HL-60/S4 (cell line): ENCODE results near the gene CMSS1.
"Not testable (repeated sequence)": the region's sequence is repeated elsewhere in the genome, so short reads cannot be mapped to it uniquely, and the experiment has no call there.

Source experiments
- in situ Hi-C: fragments of 300-500 bp; cut with MboI; formaldehyde crosslinking; loops from 2 replicates; pipeline ENCODE4 v1.14.3; 2022; ENCODE audit warnings: low sequenced_read_pairs

The CMSS1 gene

DNA sequence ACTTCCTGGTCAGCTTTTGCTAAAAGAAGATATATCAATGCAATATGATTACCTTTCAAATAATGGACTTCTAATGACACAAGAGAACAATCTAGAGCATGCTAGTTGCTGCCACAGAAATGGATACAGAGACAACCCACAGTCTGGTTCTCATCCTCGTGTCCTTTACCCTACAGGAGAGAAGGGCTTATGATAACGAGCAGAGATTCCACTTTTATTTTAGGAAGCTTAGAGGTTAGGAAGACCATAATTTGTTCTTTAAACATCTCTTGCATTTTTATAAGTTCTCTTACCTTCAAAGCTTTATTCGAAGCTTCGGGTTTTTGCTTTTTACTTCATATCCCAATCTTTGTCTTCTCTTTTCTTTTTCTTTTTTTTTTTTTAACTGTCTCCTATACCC is 257.5 kb downstream of the CMSS1 start:
- in situ Hi-C loops, result loop anchor here (10.0 kb wide), 1 partner anchor 230 kb away; no protein-coding TSS in a partner anchor

- in situ Hi-C loops, result loop anchor here (10.0 kb wide), 1 partner anchor 231 kb away; no protein-coding TSS in a partner anchor
Observed at GRCh38 chr3:100075851-100076730, 258.4 kb downstream of the CMSS1 start.

DNA sequence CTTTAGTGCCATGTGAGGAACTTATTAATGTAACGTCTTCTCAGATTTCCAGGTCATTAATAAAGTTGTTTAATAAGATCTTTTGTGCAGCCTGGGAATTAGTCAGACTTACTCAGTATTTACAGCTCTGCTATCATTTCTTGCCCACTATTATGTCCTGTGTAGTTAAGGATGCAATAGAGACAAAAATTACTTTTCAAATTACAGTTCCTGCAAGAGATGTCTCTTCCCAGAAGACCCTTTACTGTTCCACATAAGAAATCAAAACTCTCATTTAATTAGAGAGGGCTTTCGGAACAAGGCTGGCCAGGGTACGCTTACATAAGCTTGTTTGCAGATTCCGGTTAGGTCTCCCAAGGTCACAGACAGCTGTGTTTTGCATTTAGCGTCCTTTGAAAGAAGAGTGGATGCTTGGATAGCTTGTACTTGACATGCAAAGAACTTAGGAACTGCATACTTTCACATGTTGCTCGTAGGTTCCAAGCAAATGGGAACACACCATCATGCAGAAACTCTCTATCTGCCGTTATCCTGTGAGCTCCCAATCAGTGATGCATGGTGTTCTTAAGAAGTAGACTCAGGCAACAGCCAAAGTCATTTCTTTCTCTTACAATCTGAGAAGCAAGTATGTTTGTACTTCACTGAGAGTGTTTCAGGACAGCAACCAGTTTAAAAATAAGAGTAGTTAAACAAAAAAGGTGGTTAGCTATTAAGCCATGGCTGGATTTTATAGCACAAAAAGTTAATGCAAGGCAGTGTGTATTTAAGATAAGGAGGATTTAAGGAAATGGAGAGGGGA is 259.3 kb downstream of the CMSS1 start:
- in situ Hi-C loops, result loop anchor here (10.0 kb wide), 1 partner anchor 232 kb away; no protein-coding TSS in a partner anchor

- in situ Hi-C loops, result loop anchor here (10.0 kb wide), 1 partner anchor 235 kb away; no protein-coding TSS in a partner anchor
Observed at GRCh38 chr3:100079328-100079727, 261.7 kb downstream of the CMSS1 start.

GRCh38 chr3:100080573-100080972 is 262.9 kb downstream of the CMSS1 start:
- in situ Hi-C loops, result no loop called here

DNA sequence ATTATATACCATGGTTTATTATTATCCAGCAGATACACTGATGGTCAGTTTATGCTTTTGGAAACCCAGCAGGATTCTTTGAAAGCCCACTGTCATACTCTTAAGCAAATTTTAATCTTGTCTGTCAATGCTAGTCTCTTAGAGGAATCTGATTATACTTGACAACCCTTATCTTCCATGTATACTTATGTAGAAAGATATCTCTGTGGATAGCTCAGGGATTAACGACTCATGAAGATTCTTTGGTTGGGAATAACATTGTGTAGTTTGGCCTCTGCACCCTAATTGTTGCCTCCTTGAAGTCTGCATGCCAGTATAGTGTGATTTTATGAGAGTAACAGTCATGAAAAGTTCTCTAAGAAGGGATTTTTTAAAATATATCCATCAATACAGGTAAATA is 263.6 kb downstream of the CMSS1 start:
- in situ Hi-C loops, result no loop called here

- in situ Hi-C loops, result no loop called here
Observed at GRCh38 chr3:100081986-100082692, 264.5 kb downstream of the CMSS1 start.

- in situ Hi-C loops, result no loop called here
Observed at GRCh38 chr3:100082714-100083113, 265.1 kb downstream of the CMSS1 start.

DNA sequence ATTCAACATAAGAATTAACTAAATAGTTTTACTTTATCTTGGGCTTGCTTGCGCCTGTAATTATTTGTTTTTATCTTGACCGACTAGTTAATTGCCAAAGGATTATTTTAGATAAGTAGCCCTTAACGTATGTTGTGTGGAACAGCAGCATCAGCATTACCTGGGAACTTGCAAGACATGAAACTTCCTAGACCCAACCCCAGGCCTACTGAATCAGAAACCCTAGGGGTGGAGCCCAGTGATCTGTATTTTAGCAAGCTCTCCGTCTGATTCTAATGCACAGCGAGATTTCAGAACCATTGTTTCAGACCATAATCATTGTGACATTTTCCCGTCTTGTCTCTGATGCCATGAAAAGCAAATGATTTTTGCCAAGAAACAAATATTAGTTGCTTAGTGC is 265.5 kb downstream of the CMSS1 start:
- in situ Hi-C loops, result no loop called here

GRCh38 chr3:100084100-100084806 is 266.6 kb downstream of the CMSS1 start:
- in situ Hi-C loops, result no loop called here

- in situ Hi-C loops, result no loop called here
Observed at GRCh38 chr3:100086401-100086800, 268.7 kb downstream of the CMSS1 start.

GRCh38 chr3:100087198-100087597 is 269.5 kb downstream of the CMSS1 start:
- in situ Hi-C loops, result no loop called here

GRCh38 chr3:100088735-100089368 is 271.2 kb downstream of the CMSS1 start:
- in situ Hi-C loops, result no loop called here

- in situ Hi-C loops, result no loop called here
Observed at GRCh38 chr3:100089812-100090668, 272.4 kb downstream of the CMSS1 start.

GRCh38 chr3:100090669-100091005 is 273.0 kb downstream of the CMSS1 start:
- in situ Hi-C loops, result no loop called here

DNA sequence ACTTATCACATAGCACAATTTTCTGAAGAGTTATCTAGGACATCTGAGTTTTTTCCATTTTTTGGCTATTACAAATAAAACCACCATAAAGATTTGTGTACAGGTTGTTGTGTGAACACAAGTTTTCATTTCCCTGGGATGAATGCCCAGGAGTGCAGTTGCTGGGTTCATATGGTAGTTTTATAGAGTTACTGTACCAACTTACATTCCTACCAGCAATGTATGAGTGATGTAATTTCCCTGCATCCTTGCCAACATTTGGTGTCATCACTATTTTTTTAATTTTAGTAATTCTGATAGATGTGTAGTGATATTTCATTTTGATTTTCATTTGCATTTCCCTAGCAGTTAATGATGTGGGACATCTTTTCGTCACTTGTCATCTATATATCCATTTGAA is 276.2 kb downstream of the CMSS1 start:
- in situ Hi-C loops, result no loop called here

DNA sequence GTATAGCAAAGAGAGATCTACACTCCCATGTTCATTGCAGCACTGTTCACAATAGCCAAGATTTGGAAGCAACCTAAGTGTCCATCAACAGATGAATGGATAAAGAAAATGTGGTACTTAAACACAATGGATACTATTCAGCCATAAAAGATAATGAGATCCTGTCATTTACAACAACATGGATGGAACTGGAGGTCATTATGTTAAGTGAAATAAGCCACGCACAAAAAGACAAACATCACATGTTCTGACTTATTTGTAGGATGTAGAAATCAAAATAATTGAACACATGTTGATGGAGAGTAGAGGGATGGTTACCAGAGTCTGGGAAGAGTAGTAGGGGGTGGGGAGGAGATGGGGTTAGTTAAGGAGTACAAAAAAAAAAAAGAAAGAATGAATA is 278.6 kb downstream of the CMSS1 start:
- in situ Hi-C loops, result not testable (repeated sequence)

DNA sequence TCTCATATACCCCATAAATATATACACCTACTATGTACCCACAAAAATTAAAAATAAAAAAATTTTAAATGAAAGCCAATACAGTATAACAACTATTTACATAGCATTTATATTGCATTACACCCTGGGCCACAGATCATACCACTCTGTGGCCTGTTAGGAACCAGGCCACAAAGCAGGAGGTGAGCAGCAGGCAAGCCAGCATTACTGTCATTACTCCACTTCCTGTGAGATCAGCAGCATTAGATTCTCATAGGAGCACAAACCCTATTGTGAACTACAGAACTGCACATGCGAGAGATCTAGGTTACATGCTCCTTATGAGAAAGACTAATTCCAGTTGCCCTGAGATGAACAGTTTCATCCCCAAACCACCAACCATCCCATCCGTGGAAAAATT is 279.2 kb downstream of the CMSS1 start:
- in situ Hi-C loops, result no loop called here
